Activated T-helper 2 cell treated with anti-CD3 and anti-CD28 coated beads, Interferon-gamma antibody, Interleukin-2, Interleukin-4, amounts not matched to agents 10 μg/mL and 5 μg/mL and 100 μg/mL, durations not matched to agents 14 hours and 24 hours and 36 hours (primary cell): ENCODE data around the gene DACH1. TPM values are rescaled to one million over a fixed set of nuclear protein-coding genes. Genes with fewer than 3 reads are reported as not detected.

Experiments used
- DNase-seq: peaks from one replicate; pipeline ENCODE4 v3.0.0; 2021; ENCODE audit warnings: low spot score
- H3K27ac Mint-ChIP-seq: one replicate; pipeline ENCODE4 v1.8.0; 2021; ENCODE audit warnings: mixed read lengths
- H3K27me3 Mint-ChIP-seq: one replicate; pipeline ENCODE4 v1.8.0; 2021; ENCODE audit warnings: low read depth, mixed read lengths
- H3K36me3 Mint-ChIP-seq: one replicate; pipeline ENCODE4 v1.8.0; 2021; ENCODE audit warnings: low read depth, mixed read lengths
- H3K4me1 Mint-ChIP-seq: one replicate; pipeline ENCODE4 v1.8.0; 2021; ENCODE audit warnings: low read depth, mixed read lengths
- H3K4me3 Mint-ChIP-seq: one replicate; pipeline ENCODE4 v1.8.0; 2021; ENCODE audit warnings: low read depth, mild to moderate bottlenecking, moderate library complexity, mixed read lengths
- H3K9me3 Mint-ChIP-seq: one replicate; pipeline ENCODE4 v1.8.0; 2021; ENCODE audit warnings: mixed read lengths
- intact Hi-C: fragments of 100-400 bp; cut with micrococcal nuclease; formaldehyde crosslinking; loops from one replicate; pipeline ENCODE4 v1.15.1; 2023
- total RNA-seq: library from RNA; stranded (reverse); gene quantifications from 2 replicates; pipeline ENCODE4 v1.2.3, GENCODE V29; 2022

Gene DACH1
- total RNA-seq, 1 donor from 2014 or later: not detected

- Mint-ChIP-seq H3K27me3 (peaks cover 1% of the 10 kb centered on the region), H3K36me3 (no peaks in the 10 kb centered on the region), H3K4me1 (no peaks in the 10 kb centered on the region), H3K4me3 (no peak overlapping the region), H3K9me3 (no peaks in the 10 kb centered on the region), H3K27ac (no peak overlapping the region)
- no peak for DNase-seq
- intact Hi-C loops: no loop called here
Observed at GRCh38 chr13:71634602-71635443, 232.2 kb downstream of the DACH1 start.

- Mint-ChIP-seq H3K4me3 (no peak overlapping the region), H3K27me3 (peaks cover 1% of the 10 kb centered on the region), H3K27ac (no peak overlapping the region), H3K36me3 (no peaks in the 10 kb centered on the region), H3K9me3 (no peaks in the 10 kb centered on the region), H3K4me1 (no peaks in the 10 kb centered on the region)
- intact Hi-C loops: no loop called here
- DNase-seq: no peak
Observed at GRCh38 chr13:71634182-71634581, 232.8 kb downstream of the DACH1 start.

DNA sequence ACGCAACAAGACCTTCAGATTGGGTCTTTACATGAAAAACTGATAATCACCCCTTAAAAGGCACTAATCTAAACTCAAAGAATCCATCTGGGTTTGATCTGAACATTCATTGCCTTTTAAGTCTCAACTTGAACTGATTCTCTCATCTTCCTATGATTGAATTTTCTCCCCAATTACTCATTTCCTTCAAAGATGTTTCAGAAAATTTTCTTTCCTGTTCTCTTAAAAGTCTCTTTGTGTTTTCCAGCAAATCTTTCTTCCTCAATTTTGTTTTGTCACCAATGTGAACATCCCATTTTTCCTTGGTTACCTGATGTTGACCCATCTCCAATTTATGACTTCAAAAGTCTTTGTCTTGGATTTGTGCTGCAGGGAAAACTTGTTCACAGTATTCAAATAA, 234.3 kb downstream of the DACH1 start:
- intact Hi-C loops: no loop called here
- Mint-ChIP-seq H3K36me3 (no peaks in the 10 kb centered on the region), H3K27me3 (no peaks in the 10 kb centered on the region), H3K4me3 (no peak overlapping the region), H3K4me1 (no peaks in the 10 kb centered on the region), H3K27ac (no peak overlapping the region), H3K9me3 (no peaks in the 10 kb centered on the region)
- no peak for DNase-seq

DNA sequence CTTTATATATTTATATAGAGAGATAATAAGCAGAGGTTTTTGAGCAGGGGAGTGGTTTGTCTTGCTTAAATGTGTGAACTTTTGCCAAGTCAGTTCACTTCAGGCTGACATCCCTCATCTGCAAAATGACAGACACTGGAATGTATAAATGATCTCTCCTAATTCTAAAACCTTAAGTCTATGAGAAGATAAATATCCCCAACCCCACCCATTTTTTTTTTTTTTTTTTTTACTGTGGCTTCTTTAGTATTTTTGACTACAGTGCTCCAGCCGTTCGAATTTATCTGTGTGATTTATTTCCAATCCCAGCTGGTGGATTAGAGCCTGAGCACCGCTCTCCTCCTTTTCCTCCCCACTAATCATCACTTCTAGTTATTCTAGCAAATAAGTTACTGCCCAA, 234.8 kb downstream of the DACH1 start:
- H3K36me3 Mint-ChIP-seq: no peaks in the 10 kb centered on the region
- H3K4me1 Mint-ChIP-seq: no peaks in the 10 kb centered on the region
- intact Hi-C loops: no loop called here
- H3K27me3 Mint-ChIP-seq: no peaks in the 10 kb centered on the region
- H3K4me3 Mint-ChIP-seq: no peak overlapping the region
- DNase-seq: no peak
- H3K9me3 Mint-ChIP-seq: no peaks in the 10 kb centered on the region
- no peak overlapping the region for H3K27ac Mint-ChIP-seq

DNA sequence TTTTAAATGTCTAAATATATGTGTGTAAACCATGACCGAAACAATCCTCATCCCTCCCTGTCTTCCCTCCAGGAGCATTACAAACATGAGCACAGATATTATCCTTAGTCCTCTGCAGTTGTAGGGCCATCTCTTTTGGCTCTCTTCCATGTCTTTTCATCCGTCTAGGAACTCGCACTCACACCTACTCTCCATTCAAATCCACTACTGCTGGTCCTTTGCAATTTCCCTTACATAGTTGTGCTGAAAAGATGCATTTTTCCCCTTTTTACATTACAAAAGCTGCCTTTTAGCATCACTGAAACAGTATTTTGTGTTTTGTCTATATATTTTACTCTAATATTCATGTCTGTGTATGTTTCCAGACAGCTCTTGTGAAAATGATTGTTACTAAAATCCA, 237.8 kb downstream of the DACH1 start:
- no peaks in the 10 kb centered on the region for H3K27me3 Mint-ChIP-seq
- intact Hi-C loops: no loop called here
- no peaks in the 10 kb centered on the region for H3K4me1 Mint-ChIP-seq
- H3K36me3 Mint-ChIP-seq: no peaks in the 10 kb centered on the region
- no peak overlapping the region for H3K27ac Mint-ChIP-seq
- no peaks in the 10 kb centered on the region for H3K9me3 Mint-ChIP-seq
- no peak overlapping the region for H3K4me3 Mint-ChIP-seq
- no peak for DNase-seq

DNA sequence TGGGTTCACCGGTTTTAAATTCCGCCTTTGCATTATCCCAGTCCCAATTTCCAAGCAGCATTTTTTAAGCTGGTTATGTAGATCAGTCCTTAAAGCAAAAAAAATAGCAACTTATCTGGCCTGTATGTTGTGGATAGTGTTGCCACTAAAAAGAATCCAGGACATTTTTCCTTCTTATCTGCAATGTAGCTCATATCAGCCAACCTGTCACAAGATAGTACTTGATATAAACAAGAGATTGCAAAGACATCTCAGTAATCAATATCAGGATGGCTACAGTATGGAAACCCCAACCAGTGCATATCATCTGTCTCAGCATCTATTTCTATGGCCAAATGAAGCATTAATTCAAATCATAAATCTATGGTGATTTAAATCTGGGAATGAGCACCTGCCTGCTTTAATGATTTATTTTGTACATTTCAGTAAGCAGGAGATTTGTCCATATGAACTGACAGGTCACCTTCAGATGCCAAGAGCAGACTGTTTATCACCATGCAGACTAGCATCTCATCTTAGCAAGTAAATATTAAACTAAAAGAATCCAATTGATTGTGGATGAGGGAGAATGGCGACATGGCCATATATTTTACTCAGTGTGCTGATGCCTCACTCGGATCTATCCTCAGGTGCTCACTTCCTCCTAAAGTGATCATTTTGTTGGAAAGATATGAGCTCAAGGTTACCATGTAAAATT, 240.4 kb downstream of the DACH1 start:
- no peaks in the 10 kb centered on the region for H3K36me3 Mint-ChIP-seq
- intact Hi-C loops: no loop called here
- no peak overlapping the region for H3K4me3 Mint-ChIP-seq
- DNase-seq: no peak
- no peaks in the 10 kb centered on the region for H3K9me3 Mint-ChIP-seq
- no peaks in the 10 kb centered on the region for H3K4me1 Mint-ChIP-seq
- H3K27me3 Mint-ChIP-seq: no peaks in the 10 kb centered on the region
- no peak overlapping the region for H3K27ac Mint-ChIP-seq

DNA sequence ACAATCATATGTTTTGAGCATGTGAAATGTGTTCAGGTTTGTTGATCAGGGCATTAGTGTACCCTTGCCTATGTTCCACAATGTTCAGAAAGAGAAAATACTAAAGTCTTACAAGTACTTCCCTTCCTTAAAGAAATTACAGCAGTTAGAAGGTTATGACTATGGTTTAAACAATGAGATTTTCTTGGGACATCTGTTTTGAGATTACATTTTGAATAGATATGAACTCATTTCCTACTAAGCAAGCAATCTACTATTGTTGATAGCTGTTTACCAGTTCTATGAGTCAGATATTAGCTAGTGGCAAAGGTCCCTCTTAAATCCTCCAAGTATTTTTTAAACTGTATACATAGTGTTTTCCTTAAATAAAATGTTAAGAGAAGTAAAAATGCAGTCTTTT, 241.3 kb downstream of the DACH1 start:
- no peaks in the 10 kb centered on the region for H3K4me1 Mint-ChIP-seq
- H3K27ac Mint-ChIP-seq: no peak overlapping the region
- no peak for DNase-seq
- no peaks in the 10 kb centered on the region for H3K27me3 Mint-ChIP-seq
- no peaks in the 10 kb centered on the region for H3K9me3 Mint-ChIP-seq
- no peak overlapping the region for H3K4me3 Mint-ChIP-seq
- intact Hi-C loops: no loop called here
- no peaks in the 10 kb centered on the region for H3K36me3 Mint-ChIP-seq

DNA sequence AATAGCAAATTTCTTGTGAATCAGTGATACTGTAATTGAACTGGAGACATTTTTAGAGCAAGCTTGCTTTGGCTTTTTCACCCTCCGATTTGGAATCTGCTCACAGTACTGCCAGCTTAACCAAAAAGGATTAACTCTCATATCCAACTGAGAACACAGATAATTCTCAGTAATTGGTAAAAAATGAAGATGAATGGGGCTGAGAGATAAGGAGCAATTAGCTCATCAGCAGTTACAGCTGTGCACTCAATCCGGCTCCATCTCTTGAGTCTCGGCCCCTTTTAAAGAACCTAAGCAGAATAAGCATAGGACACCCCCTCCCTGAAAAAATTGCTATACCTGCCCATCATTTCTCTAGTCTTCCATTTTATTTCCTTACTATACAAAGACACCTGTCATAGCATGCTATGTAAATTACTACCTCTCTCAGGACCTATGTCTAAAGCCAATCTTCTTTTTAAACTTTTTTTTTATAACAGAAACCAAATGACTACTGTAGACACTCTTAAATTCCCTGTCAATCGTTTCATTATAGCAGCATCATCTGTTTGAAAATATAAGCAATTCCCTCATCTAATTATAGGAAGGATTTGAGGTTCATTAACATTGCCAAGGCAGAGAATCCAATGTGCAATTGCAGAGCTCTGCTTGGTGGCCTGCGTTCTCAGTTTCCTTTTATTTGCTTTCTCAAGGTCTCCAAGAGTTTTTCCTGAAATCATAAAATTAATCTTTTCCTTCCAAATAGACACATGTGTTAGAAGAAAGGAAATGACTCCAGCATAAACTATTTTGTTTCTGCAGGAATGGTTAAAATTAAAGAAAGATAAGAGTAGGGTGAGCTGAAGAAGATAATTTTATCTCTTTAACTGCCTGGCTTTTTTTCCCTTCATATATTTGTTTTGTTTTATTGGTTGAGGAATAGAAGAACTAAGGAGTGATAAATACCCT, 242.1 kb downstream of the DACH1 start:
- DNase-seq: no peak
- no peak overlapping the region for H3K4me3 Mint-ChIP-seq
- no peak overlapping the region for H3K27ac Mint-ChIP-seq
- no peaks in the 10 kb centered on the region for H3K36me3 Mint-ChIP-seq
- no peaks in the 10 kb centered on the region for H3K27me3 Mint-ChIP-seq
- H3K9me3 Mint-ChIP-seq: no peaks in the 10 kb centered on the region
- intact Hi-C loops: no loop called here
- no peaks in the 10 kb centered on the region for H3K4me1 Mint-ChIP-seq

GRCh38 chr13:71621174-71622124, 245.6 kb downstream of the DACH1 start:
- Mint-ChIP-seq H3K4me1 (no peaks in the 10 kb centered on the region), H3K9me3 (no peaks in the 10 kb centered on the region), H3K4me3 (no peak overlapping the region), H3K27me3 (no peaks in the 10 kb centered on the region), H3K36me3 (no peaks in the 10 kb centered on the region), H3K27ac (no peak overlapping the region)
- no peak for DNase-seq
- intact Hi-C loops: no loop called here

GRCh38 chr13:71619096-71619495, 247.9 kb downstream of the DACH1 start:
- Mint-ChIP-seq H3K4me3 (no peak overlapping the region), H3K9me3 (no peaks in the 10 kb centered on the region), H3K4me1 (no peaks in the 10 kb centered on the region), H3K36me3 (no peaks in the 10 kb centered on the region), H3K27ac (no peak overlapping the region), H3K27me3 (no peaks in the 10 kb centered on the region)
- no peak for DNase-seq
- intact Hi-C loops: no loop called here

DNA sequence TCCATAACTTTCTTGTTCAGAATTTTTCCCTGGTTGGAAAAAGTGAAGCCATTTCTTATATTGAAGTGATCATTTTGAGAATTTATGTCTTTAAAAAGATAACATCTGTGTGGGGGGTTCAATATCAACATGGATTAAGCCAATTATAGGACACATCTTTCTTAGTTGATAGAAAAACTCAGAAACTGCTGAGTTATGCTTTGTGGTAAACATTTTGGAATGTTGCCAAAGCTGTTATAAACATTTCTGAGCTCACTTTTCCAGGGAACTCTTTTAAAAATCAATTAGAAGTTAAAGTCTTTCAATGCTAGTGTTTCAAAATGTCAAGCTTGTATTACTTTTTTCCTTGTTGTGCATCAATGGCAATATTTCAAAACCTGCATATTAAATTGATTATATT, 248.8 kb downstream of the DACH1 start:
- H3K4me3 Mint-ChIP-seq: no peak overlapping the region
- no peaks in the 10 kb centered on the region for H3K4me1 Mint-ChIP-seq
- H3K27me3 Mint-ChIP-seq: no peaks in the 10 kb centered on the region
- no peaks in the 10 kb centered on the region for H3K36me3 Mint-ChIP-seq
- H3K27ac Mint-ChIP-seq: no peak overlapping the region
- intact Hi-C loops: no loop called here
- no peaks in the 10 kb centered on the region for H3K9me3 Mint-ChIP-seq
- DNase-seq: no peak

DNA sequence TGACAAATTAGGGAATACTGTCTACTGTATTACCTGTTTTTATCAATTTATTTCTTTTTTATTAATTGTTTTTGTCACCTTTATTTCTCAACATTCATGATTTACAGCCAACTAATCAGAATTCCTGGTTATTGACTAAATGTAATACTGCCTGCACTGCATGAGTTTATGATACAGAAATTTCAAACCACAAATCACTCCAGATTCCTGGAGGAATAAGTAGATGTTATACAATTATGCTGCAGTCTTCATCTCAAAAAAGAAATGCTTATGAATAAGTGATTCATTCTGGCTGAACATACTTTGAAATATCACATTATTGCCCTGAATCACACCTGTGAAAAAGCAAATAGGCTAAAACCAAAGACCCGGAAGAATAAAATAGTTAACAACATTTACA, 249.7 kb downstream of the DACH1 start:
- H3K27ac Mint-ChIP-seq: no peak overlapping the region
- no peak overlapping the region for H3K4me3 Mint-ChIP-seq
- no peaks in the 10 kb centered on the region for H3K27me3 Mint-ChIP-seq
- no peaks in the 10 kb centered on the region for H3K9me3 Mint-ChIP-seq
- no peak for DNase-seq
- H3K4me1 Mint-ChIP-seq: peaks cover 3% of the 10 kb centered on the region
- intact Hi-C loops: no loop called here
- no peaks in the 10 kb centered on the region for H3K36me3 Mint-ChIP-seq
